HEK293T (cell line): ENCODE measurements around the gene CD151.

Experiments used
- BHLHE40 ChIP-seq: fragments of 450-650 bp; IDR thresholded peaks from 2 replicates; pipeline ENCODE4 v1.6.1; 2016; ENCODE audit warnings: mild to moderate bottlenecking, moderate library complexity, borderline replicate concordance
- CTBP1 ChIP-seq: fragments of 450-650 bp; IDR thresholded peaks from 2 replicates; pipeline ENCODE4 v1.6.1; 2016; ENCODE audit warnings: borderline replicate concordance
- ELF4 ChIP-seq: fragments of 450-650 bp; IDR thresholded peaks from 2 replicates; pipeline ENCODE4 v1.6.1; 2017; ENCODE audit warnings: antibody characterized with exemption
- FOXK2 ChIP-seq: fragments of 450-650 bp; IDR thresholded peaks from 2 replicates; pipeline ENCODE4 v1.6.1; 2016; ENCODE audit warnings: mild to moderate bottlenecking
- FOXM1 ChIP-seq: fragments of 450-650 bp; IDR thresholded peaks from 2 replicates; pipeline ENCODE4 v1.6.1; 2017; ENCODE audit warnings: mild to moderate bottlenecking, borderline replicate concordance
- HDGF ChIP-seq: fragments of 450-650 bp; IDR thresholded peaks from 2 replicates; pipeline ENCODE4 v1.6.1; 2017; ENCODE audit warnings: antibody characterized with exemption, borderline replicate concordance
- L3MBTL2 ChIP-seq: fragments of 450-650 bp; conservative IDR thresholded peaks from 2 replicates; pipeline ENCODE4 v1.6.1; 2016; ENCODE audit warnings: mild to moderate bottlenecking
- SP1 ChIP-seq: fragments of 450-650 bp; IDR thresholded peaks from 2 replicates; pipeline ENCODE4 v1.6.1; 2017
- SUZ12 ChIP-seq: fragments of 450-650 bp; IDR thresholded peaks from 2 replicates; pipeline ENCODE4 v1.6.1; 2016; ENCODE audit warnings: mild to moderate bottlenecking
- TARDBP ChIP-seq: fragments of 450-650 bp; IDR thresholded peaks from 2 replicates; pipeline ENCODE4 v1.6.1; 2016
- ZNF384 ChIP-seq: fragments of 450-650 bp; IDR thresholded peaks from 2 replicates; pipeline ENCODE4 v1.6.1; 2016
- TF ChIP-seq, protein P1 (sequence below): fragments of 450-650 bp; IDR thresholded peaks from 2 replicates; pipeline ENCODE4 v1.6.1; 2016

DNA sequence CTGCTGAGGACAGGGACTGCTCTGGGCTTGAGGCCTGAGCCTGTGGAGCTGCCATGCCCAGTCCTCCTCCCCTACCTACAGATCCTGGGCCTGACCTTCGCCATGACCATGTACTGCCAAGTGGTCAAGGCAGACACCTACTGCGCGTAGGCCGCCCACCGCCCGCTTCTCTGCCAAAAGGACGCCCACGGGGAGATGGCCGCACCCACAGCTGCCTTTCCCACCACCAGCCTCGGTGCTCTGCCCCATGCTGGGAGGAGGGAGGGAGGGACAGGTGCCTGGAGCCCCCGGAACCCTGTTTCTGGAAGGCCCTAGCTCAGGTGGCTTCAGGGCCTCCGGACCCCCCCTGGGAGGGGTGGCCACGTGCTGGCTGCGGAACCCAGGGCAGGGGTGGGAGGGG is 33.7 kb downstream of the CD151 start:
- TF ChIP-seq SUZ12 (no peak), BHLHE40 (no peak), CTBP1 (no peak), FOXM1 (no peak), ZNF384 (no peak), FOXK2 (no peak), ELF4 (no peak), HDGF (no peak), SP1 (no peak), TARDBP (no peak), L3MBTL2 (no peak)
- TF ChIP-seq, protein P1, sequence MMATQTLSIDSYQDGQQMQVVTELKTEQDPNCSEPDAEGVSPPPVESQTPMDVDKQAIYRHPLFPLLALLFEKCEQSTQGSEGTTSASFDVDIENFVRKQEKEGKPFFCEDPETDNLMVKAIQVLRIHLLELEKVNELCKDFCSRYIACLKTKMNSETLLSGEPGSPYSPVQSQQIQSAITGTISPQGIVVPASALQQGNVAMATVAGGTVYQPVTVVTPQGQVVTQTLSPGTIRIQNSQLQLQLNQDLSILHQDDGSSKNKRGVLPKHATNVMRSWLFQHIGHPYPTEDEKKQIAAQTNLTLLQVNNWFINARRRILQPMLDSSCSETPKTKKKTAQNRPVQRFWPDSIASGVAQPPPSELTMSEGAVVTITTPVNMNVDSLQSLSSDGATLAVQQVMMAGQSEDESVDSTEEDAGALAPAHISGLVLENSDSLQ: no peak
